Measurements from ENCODE around the gene NPHS1. TPM values are rescaled to one million over a fixed set of nuclear protein-coding genes. Genes with fewer than 3 reads are reported as not detected.

The NPHS1 gene
- total RNA-seq, 4 donors from 2014 or later: not detected

GRCh38 chr19:35848486-35848885 is 3.8 kb downstream of the NPHS1 start:
- no peak overlapping the region for H3K27ac ChIP-seq
- H3K9me3 ChIP-seq: no peaks in the 10 kb centered on the region
- H3K4me3 ChIP-seq: no peak overlapping the region
- no peaks in the 10 kb centered on the region for H3K36me3 ChIP-seq
- peaks cover 9 to 95% (median 18%) of the 10 kb centered on the region in 4 donors for H3K27me3 ChIP-seq
- peaks cover 13 to 22% (median 14%) of the 10 kb centered on the region in 3 donors for H3K4me1 ChIP-seq
- WGBS, 2 donors: 58% methylated on average over 2 of the region's 8 CpGs; no CpG with 5 or more reads in 1 of the 2 donors
- DNase-seq: no peak
- intact Hi-C loops (cut with DNase I): no loop called here
- TF ChIP-seq POLR2A (IDR thresholded peaks at IDR 0.05) (no peak), CTCF (IDR thresholded peaks at IDR 0.05) (no peak)

GRCh38 chr19:35847911-35848310 is 4.4 kb downstream of the NPHS1 start:
- Histone ChIP-seq H3K4me1 (peaks cover 13 to 22% (median 14%) of the 10 kb centered on the region in 3 donors), H3K27ac (no peak overlapping the region), H3K4me3 (no peak overlapping the region), H3K27me3 (peaks cover 9 to 95% (median 18%) of the 10 kb centered on the region in 4 donors), H3K36me3 (no peaks in the 10 kb centered on the region), H3K9me3 (no peaks in the 10 kb centered on the region)
- TF ChIP-seq CTCF (IDR thresholded peaks at IDR 0.05): no peak
- TF ChIP-seq POLR2A (IDR thresholded peaks at IDR 0.05): no peak
- no peak for DNase-seq
- WGBS, 2 donors: 83 to 100% methylated on average over 1 to 4 of the region's 8 CpGs
- intact Hi-C loops (cut with DNase I): no loop called here

GRCh38 chr19:35846038-35846668 is 6.2 kb downstream of the NPHS1 start:
- intact Hi-C loops (cut with DNase I): no loop called here
- H3K36me3 ChIP-seq: no peaks in the 10 kb centered on the region
- no peak overlapping the region for H3K27ac ChIP-seq
- no peak for TF ChIP-seq CTCF (IDR thresholded peaks at IDR 0.05)
- no peak for TF ChIP-seq POLR2A (IDR thresholded peaks at IDR 0.05)
- WGBS, 2 donors: 0 to 6% methylated on average over 2 to 3 of the region's 26 CpGs
- peak overlapping the region in 3 of 4 donors; percentile 10 to 48 (median 28) for H3K4me3 ChIP-seq
- H3K27me3 ChIP-seq: peaks cover 9 to 95% (median 18%) of the 10 kb centered on the region in 4 donors
- H3K9me3 ChIP-seq: no peaks in the 10 kb centered on the region
- DNase-seq: no peak
- H3K4me1 ChIP-seq: peaks cover 13 to 22% (median 14%) of the 10 kb centered on the region in 3 donors

GRCh38 chr19:35845215-35846037 is 6.9 kb downstream of the NPHS1 start:
- Histone ChIP-seq H3K4me1 (peaks cover 13 to 22% (median 14%) of the 10 kb centered on the region in 3 donors), H3K27ac (no peak overlapping the region), H3K9me3 (no peaks in the 10 kb centered on the region), H3K4me3 (peak overlapping the region in 3 of 4 donors; percentile 10 to 48 (median 28)), H3K36me3 (no peaks in the 10 kb centered on the region), H3K27me3 (peaks cover 9 to 88% (median 18%) of the 10 kb centered on the region in 4 donors)
- no peak for TF ChIP-seq POLR2A (IDR thresholded peaks at IDR 0.05)
- no peak for DNase-seq
- intact Hi-C loops (cut with DNase I): no loop called here
- 5 to 17% methylated on average over 17 to 35 of the region's 63 CpGs for WGBS, 2 donors

GRCh38 chr19:35844482-35845214 is 7.7 kb downstream of the NPHS1 start:
- H3K9me3 ChIP-seq: no peaks in the 10 kb centered on the region
- WGBS, 2 donors: 55 to 56% methylated on average over 16 of the region's 16 CpGs
- H3K27ac ChIP-seq: no peak overlapping the region
- H3K27me3 ChIP-seq: peaks cover 9 to 80% (median 18%) of the 10 kb centered on the region in 4 donors
- peak overlapping the region in 2 of 4 donors; percentile 10 to 28 for H3K4me3 ChIP-seq
- H3K36me3 ChIP-seq: no peaks in the 10 kb centered on the region
- intact Hi-C loops (cut with DNase I): no loop called here
- TF ChIP-seq POLR2A (IDR thresholded peaks at IDR 0.05) (no peak), CTCF (IDR thresholded peaks at IDR 0.05) (no peak)
- peaks cover 13 to 22% (median 14%) of the 10 kb centered on the region in 3 donors for H3K4me1 ChIP-seq
- no peak for DNase-seq
